Activated T-helper 1 cell treated with anti-CD3 and anti-CD28 coated beads, Interleukin-12 subunit alpha, Interleukin-12 subunit beta, Interleukin-2, Interleukin-4 antibody, amounts not matched to agents 30 ng/mL and 10 ng/mL and 1 ng/mL, durations not matched to agents 14 hours and 24 hours and 36 hours (primary cell): ENCODE measurements around the gene TSPAN33. TPM values are rescaled to one million over a fixed set of nuclear protein-coding genes. Genes with fewer than 3 reads are reported as not detected.

ENCODE experiments used
- DNase-seq: peaks from one replicate; pipeline ENCODE4 v3.0.0; 2021; ENCODE audit warnings: low spot score
- H3K27ac Mint-ChIP-seq: one replicate; pipeline ENCODE4 v1.8.0; 2021; ENCODE audit warnings: mild to moderate bottlenecking, mixed read lengths
- H3K27me3 Mint-ChIP-seq: one replicate; pipeline ENCODE4 v1.8.0; 2022; ENCODE audit warnings: mild to moderate bottlenecking, moderate library complexity, mixed read lengths; ENCODE audit not compliant: insufficient read depth
- H3K36me3 Mint-ChIP-seq: one replicate; pipeline ENCODE4 v1.8.0; 2021; ENCODE audit warnings: low read depth, mixed read lengths
- H3K4me1 Mint-ChIP-seq: one replicate; pipeline ENCODE4 v1.8.0; 2021; ENCODE audit warnings: low read depth, mixed read lengths
- H3K4me3 Mint-ChIP-seq: one replicate; pipeline ENCODE4 v1.8.0; 2021; ENCODE audit warnings: mild to moderate bottlenecking, moderate library complexity, mixed read lengths
- H3K9me3 Mint-ChIP-seq: one replicate; pipeline ENCODE4 v1.8.0; 2021; ENCODE audit warnings: mixed read lengths
- intact Hi-C: fragments of 100-400 bp; cut with micrococcal nuclease; formaldehyde crosslinking; loops from one replicate; pipeline ENCODE4 v1.15.1; 2024
- total RNA-seq: library from RNA; stranded (reverse); gene quantifications from 2 replicates; pipeline ENCODE4 v1.2.3, GENCODE V29; 2022

TSPAN33 gene
- 9.5 and 9.8 TPM in 2 replicates for total RNA-seq

GRCh38 chr7:129144095-129144833 lies at the start of gene TSPAN33:
Gene TSPAN33, plus strand, starts transcription at chr7:129144707. Its CDS starts 274 bp downstream, at chr7:129144981.
- DNase-seq, result peak; percentile 67
- H3K27me3 Mint-ChIP-seq, result peaks cover 25% of the 10 kb centered on the region
- H3K9me3 Mint-ChIP-seq, result no peaks in the 10 kb centered on the region
- H3K36me3 Mint-ChIP-seq, result no peaks in the 10 kb centered on the region
- H3K4me3 Mint-ChIP-seq, result peak within 1 kb of the TSS; percentile 89
- H3K27ac Mint-ChIP-seq, result peak within 1 kb of the TSS; percentile 27
- H3K4me1 Mint-ChIP-seq, result peaks cover 16% of the 10 kb centered on the region
- intact Hi-C loops, result loop anchor here (1.0 kb wide), 3 partner anchors 21 to 89 kb away; partner anchors contain the start of gene TNPO3

GRCh38 chr7:129095258-129095657 lies 49.2 kb upstream of the TSPAN33 start:
- no peak overlapping the region for H3K4me3 Mint-ChIP-seq
- H3K4me1 Mint-ChIP-seq, result peaks cover 21% of the 10 kb centered on the region
- peak overlapping the region; percentile 11 for H3K27ac Mint-ChIP-seq
- no peaks in the 10 kb centered on the region for H3K9me3 Mint-ChIP-seq
- no peaks in the 10 kb centered on the region for H3K27me3 Mint-ChIP-seq
- DNase-seq, result peak; percentile 20
- intact Hi-C loops, result no loop called here
- H3K36me3 Mint-ChIP-seq, result no peaks in the 10 kb centered on the region

- Mint-ChIP-seq H3K27me3 (no peaks in the 10 kb centered on the region), H3K9me3 (no peaks in the 10 kb centered on the region), H3K36me3 (peaks cover 1% of the 10 kb centered on the region), H3K4me1 (peaks cover 12% of the 10 kb centered on the region), H3K27ac (no peak overlapping the region), H3K4me3 (no peak overlapping the region)
- intact Hi-C loops, result no loop called here
- DNase-seq, result no peak
These were observed 46.0 kb upstream of the TSPAN33 start for GRCh38 chr7:129098409-129099084.

- no peak overlapping the region for H3K27ac Mint-ChIP-seq
- H3K9me3 Mint-ChIP-seq, result no peaks in the 10 kb centered on the region
- H3K36me3 Mint-ChIP-seq, result peaks cover 1% of the 10 kb centered on the region
- intact Hi-C loops, result no loop called here
- peaks cover 3% of the 10 kb centered on the region for H3K27me3 Mint-ChIP-seq
- no peak for DNase-seq
- H3K4me3 Mint-ChIP-seq, result no peak overlapping the region
- peaks cover 3% of the 10 kb centered on the region for H3K4me1 Mint-ChIP-seq
These were observed 43.7 kb upstream of the TSPAN33 start for GRCh38 chr7:129100827-129101166.

- no peak for DNase-seq
- no peaks in the 10 kb centered on the region for H3K9me3 Mint-ChIP-seq
- peaks cover 1% of the 10 kb centered on the region for H3K36me3 Mint-ChIP-seq
- no peaks in the 10 kb centered on the region for H3K4me1 Mint-ChIP-seq
- intact Hi-C loops, result no loop called here
- no peak overlapping the region for H3K27ac Mint-ChIP-seq
- H3K27me3 Mint-ChIP-seq, result peaks cover 9% of the 10 kb centered on the region
- H3K4me3 Mint-ChIP-seq, result no peak overlapping the region
These were observed 42.8 kb upstream of the TSPAN33 start for GRCh38 chr7:129101746-129102145.

- intact Hi-C loops, result no loop called here
- Mint-ChIP-seq H3K27me3 (peaks cover 11% of the 10 kb centered on the region), H3K27ac (no peak overlapping the region), H3K36me3 (peaks cover 1% of the 10 kb centered on the region), H3K9me3 (no peaks in the 10 kb centered on the region), H3K4me1 (no peaks in the 10 kb centered on the region), H3K4me3 (no peak overlapping the region)
- no peak for DNase-seq
These were observed 40.8 kb upstream of the TSPAN33 start for GRCh38 chr7:129103561-129104324.

- Mint-ChIP-seq H3K4me3 (no peak overlapping the region), H3K4me1 (peaks cover 7% of the 10 kb centered on the region), H3K36me3 (no peaks in the 10 kb centered on the region), H3K27me3 (peaks cover 11% of the 10 kb centered on the region), H3K27ac (no peak overlapping the region), H3K9me3 (no peaks in the 10 kb centered on the region)
- intact Hi-C loops, result no loop called here
- DNase-seq, result no peak
These were observed 35.9 kb upstream of the TSPAN33 start for GRCh38 chr7:129108581-129108980.

GRCh38 chr7:129110258-129110981 lies 34.1 kb upstream of the TSPAN33 start:
- H3K27me3 Mint-ChIP-seq, result peaks cover 10% of the 10 kb centered on the region
- intact Hi-C loops, result no loop called here
- H3K27ac Mint-ChIP-seq, result peak overlapping the region; percentile 42
- no peak for DNase-seq
- H3K4me3 Mint-ChIP-seq, result no peak overlapping the region
- peaks cover 5% of the 10 kb centered on the region for H3K9me3 Mint-ChIP-seq
- H3K36me3 Mint-ChIP-seq, result no peaks in the 10 kb centered on the region
- peaks cover 7% of the 10 kb centered on the region for H3K4me1 Mint-ChIP-seq

GRCh38 chr7:129110982-129111376 lies 33.5 kb upstream of the TSPAN33 start:
- Mint-ChIP-seq H3K27me3 (peaks cover 10% of the 10 kb centered on the region), H3K4me3 (no peak overlapping the region), H3K4me1 (peaks cover 7% of the 10 kb centered on the region), H3K36me3 (no peaks in the 10 kb centered on the region), H3K27ac (no peak overlapping the region), H3K9me3 (peaks cover 7% of the 10 kb centered on the region)
- DNase-seq, result no peak
- intact Hi-C loops, result no loop called here

GRCh38 chr7:129115676-129116075 lies 28.8 kb upstream of the TSPAN33 start:
- Mint-ChIP-seq H3K4me3 (no peak overlapping the region), H3K27ac (no peak overlapping the region), H3K9me3 (peaks cover 16% of the 10 kb centered on the region), H3K36me3 (peaks cover 3% of the 10 kb centered on the region), H3K27me3 (peaks cover 8% of the 10 kb centered on the region), H3K4me1 (peaks cover 2% of the 10 kb centered on the region)
- intact Hi-C loops, result no loop called here
- DNase-seq, result no peak

GRCh38 chr7:129118182-129118581 lies 26.3 kb upstream of the TSPAN33 start:
- Mint-ChIP-seq H3K9me3 (peaks cover 29% of the 10 kb centered on the region), H3K36me3 (peaks cover 11% of the 10 kb centered on the region), H3K27me3 (peaks cover 10% of the 10 kb centered on the region), H3K27ac (no peak overlapping the region), H3K4me1 (peaks cover 24% of the 10 kb centered on the region), H3K4me3 (no peak overlapping the region)
- no peak for DNase-seq
- intact Hi-C loops, result no loop called here

GRCh38 chr7:129118976-129119375 lies 25.5 kb upstream of the TSPAN33 start:
- intact Hi-C loops, result no loop called here
- Mint-ChIP-seq H3K27ac (no peak overlapping the region), H3K9me3 (peaks cover 29% of the 10 kb centered on the region), H3K36me3 (peaks cover 11% of the 10 kb centered on the region), H3K4me3 (no peak overlapping the region), H3K4me1 (peaks cover 30% of the 10 kb centered on the region), H3K27me3 (peaks cover 10% of the 10 kb centered on the region)
- no peak for DNase-seq
